NCI-H2196 treated with DMSO at 0.1 percent for 48 hours (cell line): ENCODE data around the gene A4GNT.
A peak's percentile ranks its signal among the peaks of the same experiment; 100 is the strongest.
"Not testable (repeated sequence)": the region's sequence is repeated elsewhere in the genome, so short reads cannot be mapped to it uniquely, and the experiment has no call there.

Source experiments
- DNase-seq: peaks from one replicate; lab custom pipeline; 2025; ENCODE audit not compliant: unreplicated experiment; lab: John Stamatoyannopoulos, UW

The A4GNT gene

DNA sequence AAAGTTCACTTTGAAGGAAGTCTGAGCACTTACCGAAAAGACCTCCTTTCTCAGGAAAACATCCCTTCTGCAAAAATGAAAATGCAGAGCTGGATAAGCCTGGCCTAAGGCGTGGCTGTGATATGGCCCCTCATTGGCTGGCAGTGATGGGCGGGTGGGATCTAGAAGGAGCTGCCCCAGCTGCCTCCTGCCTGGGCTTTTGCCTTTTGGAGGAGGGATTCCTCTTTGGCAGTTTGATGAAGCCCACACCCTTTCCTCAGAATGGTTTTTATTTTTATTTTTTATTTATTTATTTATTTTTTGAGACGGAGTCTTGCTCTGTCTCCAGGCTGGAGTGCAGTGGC, 12.8 kb downstream of the A4GNT start:
- no peak for DNase-seq

DNA sequence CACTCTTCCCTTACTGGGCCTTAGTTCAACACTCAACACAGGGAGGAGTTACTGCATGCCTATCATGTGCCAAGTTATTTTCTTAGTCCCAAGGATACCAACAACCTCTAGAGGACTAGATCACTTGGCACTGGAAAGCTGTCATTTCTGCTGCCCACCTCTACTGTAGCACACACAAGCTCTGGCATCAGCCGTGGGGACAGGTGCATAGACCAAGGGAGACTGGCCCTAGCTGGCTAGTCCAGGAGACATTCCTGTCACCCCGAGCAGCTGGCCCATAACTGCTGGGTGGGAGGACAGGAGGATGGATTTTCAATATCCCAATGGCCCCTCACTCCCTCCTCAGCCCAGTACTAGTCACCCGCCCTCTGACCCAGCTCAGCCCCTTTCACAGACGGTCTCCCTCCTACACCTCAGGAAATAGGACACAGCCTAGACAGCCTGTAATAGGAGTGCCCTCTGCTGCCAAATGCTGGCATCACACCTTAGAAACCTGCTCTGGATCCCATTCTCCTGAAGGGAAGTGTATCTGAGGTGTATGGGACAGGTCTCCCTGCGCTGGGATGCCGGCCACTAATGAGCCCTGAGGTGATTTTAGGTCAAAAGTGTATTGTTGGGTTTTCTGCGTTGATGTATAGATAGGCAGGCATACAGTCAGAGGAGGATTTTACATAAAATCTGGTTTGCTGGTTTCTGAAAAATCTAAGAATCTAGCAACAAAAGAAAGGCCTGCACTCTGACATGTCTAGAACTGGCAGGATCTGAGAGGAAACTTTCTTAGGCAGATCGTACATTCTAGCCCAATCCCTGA, 13.4 kb downstream of the A4GNT start:
- DNase-seq: peak; percentile 42

DNA sequence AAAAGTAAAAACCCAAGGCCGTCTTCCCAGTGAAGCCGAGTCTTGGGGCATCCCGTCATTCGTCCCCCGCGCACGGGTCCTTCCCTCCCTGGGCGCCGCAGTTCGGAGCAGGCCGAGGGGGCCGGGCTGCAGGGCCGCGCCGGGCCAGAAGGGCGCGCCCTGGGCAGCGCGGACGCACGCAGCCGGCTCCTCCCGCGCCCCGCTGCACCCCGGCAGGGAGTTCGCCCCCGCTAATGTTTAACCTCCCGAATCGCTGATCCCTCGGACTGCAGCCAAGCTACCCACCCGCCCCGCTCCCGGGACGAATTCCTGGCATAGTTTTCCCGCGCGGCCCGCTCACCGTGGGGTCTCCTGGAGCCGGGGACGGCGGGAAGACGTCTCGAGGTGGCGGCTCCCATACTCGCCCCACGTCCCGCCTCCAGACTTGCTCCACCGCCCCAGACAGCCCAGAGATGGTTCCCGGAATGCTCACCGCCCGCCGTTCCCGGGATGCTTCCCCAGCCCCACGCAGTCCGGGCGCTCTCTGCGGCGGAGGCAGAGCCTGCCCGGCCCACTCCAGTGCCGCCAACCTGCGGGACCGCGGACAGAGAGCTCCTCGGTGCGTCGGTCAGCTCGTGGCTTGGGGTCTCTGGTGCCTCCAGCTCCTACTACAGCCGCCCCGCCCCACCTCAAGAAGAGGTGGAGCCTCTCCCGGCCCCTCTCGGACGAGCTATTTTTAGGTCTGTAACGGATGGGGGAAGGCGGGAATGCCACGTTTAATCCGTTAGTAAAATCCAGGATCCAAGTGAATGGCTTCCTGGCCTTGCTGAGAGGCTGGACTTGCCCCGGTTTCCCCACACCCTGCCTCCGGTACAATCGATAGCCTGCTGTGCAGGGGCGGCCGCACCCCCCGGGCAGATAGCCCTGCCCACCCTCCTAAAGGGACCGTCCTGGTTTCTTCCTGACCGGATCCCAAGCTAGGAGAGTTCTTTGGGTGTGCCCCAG, 16.9 kb downstream of the A4GNT start, which contains the start of gene DZIP1L:
Gene DZIP1L (minus strand): TSS at position 621 of the 984 bp plus-strand sequence. CDS start 11,637 bp downstream, outside the sequence.
- peak; percentile 19 for DNase-seq

DNA sequence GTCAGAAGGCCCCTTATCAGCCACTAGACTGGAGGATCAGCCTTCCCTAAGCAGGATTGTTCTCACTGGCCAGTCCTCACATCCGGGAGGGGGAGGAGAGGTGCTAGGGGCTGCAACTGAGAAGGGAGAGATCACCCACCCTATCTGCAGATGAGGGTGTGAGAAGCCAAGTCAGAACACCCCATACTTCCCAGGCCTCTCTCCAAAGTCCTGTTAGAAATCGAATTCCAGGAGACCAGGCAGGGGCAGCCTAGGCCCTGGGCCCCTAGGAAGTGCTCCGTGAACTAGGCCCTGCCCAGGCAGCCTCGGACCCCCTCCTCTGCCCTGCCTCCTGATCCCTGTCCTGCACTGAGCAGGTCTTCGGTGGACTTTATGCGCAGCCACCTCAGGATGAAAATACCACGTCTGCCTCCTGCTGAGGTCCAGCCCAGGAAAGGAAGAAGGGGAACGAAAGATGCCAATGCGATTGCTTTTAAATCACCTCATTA, 17.7 kb downstream of the A4GNT start:
- no peak for DNase-seq

DNA sequence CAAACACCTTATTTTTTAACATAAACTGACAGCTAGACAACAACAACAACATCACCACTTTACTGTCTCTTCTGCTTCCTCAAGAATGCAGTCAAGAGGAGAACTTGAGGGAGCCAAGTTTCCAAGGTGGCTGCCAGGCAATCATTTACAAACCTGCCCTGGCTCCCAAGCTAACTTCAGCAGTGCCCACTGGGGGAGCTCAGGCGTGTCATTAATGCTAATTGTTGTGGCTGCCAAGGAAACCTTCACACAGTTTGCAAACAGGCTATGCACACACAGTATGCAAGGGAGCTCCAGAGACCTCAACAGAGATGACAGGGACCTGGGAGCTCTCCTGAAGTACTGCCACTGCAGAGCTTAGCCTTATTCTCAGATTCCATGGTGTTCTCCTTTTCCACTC, 18.9 kb downstream of the A4GNT start:
- DNase-seq: no peak

DNA sequence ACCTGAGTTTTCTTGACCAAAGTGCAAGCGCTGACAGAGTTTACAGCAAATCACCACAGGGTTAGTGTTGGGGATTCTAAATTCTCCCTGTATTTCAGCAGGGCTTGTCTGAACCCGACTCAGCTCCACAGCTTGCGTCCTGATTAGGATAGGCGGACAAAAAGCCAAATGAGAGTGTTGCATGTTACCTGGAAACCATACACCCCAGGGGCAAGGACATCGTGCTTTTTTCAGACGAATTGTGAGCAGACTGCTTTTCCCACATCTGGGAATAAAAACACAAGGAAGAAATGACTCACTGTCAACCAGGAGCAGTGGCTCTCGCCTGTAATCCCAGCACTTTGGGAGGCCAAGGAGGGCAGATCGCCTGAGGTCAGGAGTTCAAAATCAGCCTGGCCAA, 19.8 kb downstream of the A4GNT start:
- no peak for DNase-seq

DNA sequence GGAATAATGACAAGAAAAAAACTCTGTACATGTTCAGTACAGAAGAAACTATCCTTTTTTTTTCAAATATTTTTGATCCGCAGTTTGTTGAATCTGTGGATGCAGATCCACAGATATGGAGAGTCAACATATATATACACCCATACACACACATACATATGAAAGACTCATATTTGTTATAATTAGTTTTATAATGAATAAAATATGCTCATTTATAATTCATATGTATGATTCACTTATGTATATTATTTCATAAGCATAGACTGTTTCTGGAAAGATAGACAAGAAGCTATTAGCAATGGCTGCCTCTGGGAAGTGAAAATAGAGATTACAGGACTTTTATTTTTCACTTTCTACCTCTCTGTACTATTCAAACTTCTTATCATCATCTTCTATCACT, 26.6 kb downstream of the A4GNT start:
- no peak for DNase-seq

DNA sequence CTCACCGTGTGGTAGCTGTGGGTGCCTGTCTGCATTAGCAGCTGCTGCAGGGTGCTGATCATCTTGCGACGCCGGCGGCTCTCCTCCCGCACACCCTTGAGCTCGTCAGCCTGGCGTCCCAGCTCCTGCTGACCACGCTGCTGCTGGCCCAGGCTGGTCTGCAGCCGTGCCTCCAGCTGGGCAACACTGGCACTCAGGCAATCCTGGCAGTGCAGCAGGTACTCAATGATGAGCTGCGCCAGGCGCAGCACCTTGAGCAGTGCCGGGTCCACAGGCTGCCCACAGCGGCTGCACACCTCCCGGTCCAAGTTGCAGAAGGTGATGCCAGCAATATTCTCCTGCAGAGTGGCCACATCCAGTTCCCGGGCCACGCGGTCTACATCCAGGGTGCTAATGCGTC, 28.7 kb downstream of the A4GNT start:
- DNase-seq: no peak

DNA sequence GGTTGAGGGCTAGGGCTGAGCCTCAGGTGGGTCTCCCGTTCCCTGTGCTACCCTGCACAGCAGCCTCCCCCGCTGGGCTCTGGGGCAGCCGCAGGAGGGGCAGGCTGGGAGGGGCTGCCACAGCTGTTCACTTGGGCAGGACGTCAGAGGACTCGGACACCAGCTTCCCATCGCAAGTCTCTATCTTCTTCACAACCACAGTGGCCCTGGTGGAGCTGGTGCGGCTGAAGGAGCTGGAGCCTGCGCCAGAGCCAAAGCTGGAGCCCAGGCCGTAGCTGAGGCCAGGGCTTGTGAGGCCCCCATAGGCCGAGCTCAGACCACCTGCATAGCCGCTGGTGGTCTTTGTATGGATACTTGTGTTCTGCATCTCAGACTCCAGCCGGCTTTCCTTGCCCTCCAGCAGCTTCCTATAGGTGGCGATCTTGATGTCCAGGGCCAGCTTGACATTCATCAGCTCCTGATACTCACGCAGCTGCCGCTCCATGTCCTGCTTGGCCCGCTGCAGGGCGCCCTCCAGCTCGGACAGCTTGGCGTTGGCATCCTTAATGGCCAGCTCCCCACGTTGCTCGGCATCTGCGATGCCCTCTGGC, 30.7 kb downstream of the A4GNT start:
- not testable (repeated sequence) for DNase-seq

DNA sequence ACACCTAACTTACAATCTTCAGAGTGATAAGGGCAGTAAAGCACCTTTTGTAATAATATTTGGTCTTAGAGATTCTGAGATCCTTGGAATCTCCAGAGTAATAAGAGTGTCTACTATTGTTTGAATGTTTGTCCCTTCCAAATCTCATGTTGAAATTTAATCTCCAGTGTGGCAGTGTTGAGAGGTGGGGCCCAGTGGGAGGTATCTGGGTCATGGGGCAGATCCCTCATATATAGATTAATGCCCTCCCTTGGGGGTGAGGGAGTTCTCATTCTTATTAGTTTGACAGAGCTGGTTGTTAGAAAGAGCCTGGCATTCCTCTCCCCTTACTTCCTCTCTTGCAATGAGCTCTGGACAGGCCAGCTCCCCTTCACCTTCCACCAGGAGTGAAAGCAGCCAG, 32.8 kb downstream of the A4GNT start:
- no peak for DNase-seq

DNA sequence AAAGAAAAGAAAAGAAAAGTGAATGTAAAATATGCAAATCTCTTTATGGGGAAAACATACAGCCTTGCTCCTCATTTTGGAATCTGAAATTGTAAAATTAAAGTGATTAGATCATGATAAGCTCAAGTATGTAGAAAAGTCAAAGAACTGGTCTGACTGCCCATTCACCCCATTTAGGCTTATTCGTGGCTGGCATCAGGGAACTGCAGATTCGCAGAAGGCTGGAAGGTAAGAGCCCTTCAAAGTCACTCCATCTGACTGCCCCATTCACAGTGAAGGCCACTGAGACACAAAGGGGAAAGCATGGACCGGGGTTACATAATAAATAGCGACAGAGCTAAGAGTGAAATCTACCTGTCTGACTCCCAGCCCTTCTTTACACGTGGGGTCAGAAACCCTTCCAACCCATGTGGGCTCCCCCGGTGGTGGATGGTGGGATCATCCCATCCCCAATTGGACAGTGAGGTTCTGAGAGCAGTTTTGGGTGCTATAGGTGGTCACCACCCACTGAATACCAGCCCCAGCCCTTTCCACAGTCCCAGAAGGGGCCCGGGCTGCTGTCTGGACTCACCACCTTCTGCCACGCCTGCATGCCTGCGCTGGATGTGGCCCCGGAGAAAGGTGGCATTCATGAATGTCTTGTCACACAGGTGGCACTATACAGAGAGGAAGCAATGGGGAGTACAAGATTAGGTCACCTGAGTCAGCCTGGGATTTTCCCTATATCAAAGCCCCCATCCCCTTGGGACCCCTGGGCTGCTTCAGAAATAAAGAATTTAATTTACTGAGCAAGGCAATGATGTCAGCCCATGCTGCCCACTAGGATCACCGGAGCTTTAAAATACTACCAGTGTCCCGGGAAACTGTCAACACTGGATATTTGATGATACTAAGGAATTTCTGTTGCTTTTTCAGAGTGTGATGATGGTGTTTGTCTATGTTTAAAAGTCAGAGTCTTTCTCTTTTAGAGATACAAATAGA, 34.7 kb downstream of the A4GNT start:
- DNase-seq: no peak

DNA sequence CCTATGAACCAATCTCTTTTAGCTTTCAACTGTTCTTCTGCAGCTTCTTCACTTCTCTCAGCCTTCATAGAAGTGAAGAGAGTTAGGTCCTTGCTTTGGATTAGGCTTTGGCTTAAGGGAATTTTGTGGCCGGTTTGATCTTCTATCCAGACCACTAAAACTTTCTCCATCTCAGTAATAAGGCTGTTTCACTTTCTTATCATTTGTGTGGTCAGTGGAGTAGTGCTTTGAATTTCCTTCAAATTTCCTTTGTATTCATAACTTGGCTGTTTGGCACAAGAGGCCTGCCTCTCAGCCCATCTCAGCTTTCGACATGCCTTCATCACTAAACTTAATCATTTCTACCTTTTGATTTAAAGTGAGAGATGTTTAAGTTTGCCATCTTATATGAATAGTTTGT, 38.5 kb downstream of the A4GNT start:
- no peak for DNase-seq

DNA sequence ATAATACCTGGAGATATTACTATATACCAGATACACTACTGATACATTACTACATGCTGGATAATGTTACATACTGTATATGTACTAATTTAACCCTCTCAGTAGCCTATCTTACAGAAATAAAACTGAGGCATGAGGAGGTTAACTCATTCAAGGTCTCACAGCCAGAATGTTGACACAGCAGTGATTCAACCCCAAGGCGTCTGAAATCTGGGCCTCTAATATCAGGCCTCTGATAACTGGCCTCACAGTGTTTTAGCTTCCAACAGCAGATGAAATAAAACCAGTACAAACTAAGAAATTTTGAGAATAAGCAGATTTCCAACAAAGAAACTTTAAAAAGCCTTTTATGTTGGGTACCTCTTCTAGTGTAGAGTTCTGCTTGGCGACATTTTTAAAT, 40.2 kb downstream of the A4GNT start:
- no peak for DNase-seq

DNA sequence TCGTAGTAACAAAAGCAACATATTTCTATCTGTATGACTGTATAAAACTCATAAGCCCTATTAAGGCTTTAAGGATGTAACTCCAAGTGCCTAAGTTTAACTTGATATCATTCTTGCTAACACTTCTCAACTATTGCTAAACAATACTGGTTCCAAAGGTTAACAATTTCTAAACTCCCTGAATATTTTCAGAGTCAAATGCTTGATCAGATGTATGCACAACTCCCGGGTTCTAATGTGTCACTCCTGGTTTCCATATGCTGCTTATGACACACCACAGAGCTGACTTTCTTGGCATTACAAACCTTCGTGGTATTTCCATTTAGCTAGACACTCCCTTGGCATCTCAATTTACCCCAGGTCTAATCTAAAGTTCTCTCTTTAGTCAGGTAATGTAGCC, 43.1 kb downstream of the A4GNT start:
- DNase-seq: no peak

DNA sequence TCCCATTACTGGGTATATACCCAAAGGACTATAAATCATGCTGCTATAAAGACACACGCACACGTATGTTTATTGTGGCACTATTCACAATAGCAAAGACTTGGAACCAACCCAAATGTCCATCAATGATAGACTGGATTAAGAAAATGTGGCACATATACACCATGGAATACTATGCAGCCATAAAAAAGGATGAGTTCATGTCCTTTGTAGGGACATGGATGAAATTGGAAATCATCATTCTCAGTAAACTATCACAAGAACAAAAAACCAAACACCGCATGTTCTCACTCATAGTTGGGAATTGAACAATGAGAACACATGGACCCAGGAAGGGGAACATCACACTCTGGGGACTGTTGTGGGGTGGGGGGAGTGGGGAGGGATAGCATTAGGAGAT, 46.4 kb downstream of the A4GNT start:
- not testable (repeated sequence) for DNase-seq

DNA sequence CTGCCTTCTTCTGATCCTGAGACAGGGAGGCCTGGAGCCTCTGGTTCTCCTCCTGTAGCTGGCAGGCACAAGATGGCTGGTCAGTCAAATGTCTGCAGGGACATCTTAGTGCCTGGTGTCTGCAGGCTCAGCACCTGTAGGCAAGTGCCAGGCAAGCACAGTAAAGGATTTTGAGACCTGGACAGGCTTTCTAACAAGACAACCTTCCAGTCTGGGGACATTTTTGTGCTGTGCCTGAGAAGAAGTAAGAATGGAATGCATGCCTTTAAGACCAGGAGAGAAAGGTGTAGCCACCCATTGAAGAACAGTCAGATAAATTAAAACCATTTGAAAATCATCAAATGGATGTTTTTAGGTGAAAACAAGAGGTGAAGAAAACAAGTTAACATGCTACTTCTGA, 48.0 kb downstream of the A4GNT start:
- DNase-seq: no peak

DNA sequence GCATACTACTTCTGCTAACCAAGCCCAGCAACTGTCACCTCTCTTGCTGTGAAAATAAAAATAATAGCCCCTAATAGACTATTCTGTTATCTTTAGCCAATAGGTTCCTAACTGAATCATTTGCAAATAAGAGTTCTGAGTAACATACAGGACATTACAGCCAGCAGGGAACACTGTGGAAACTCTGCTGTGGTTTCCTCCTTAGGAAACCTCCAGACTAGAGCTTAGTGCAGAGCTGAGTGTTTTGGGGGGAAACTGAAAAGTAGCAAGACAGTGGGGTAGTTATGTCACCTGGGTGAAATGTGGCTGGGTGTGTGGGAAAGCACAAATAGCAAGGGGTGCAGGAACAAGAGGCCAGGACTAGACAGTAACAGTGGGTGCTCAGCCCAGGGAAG, 49.2 kb downstream of the A4GNT start:
- DNase-seq: no peak

DNA sequence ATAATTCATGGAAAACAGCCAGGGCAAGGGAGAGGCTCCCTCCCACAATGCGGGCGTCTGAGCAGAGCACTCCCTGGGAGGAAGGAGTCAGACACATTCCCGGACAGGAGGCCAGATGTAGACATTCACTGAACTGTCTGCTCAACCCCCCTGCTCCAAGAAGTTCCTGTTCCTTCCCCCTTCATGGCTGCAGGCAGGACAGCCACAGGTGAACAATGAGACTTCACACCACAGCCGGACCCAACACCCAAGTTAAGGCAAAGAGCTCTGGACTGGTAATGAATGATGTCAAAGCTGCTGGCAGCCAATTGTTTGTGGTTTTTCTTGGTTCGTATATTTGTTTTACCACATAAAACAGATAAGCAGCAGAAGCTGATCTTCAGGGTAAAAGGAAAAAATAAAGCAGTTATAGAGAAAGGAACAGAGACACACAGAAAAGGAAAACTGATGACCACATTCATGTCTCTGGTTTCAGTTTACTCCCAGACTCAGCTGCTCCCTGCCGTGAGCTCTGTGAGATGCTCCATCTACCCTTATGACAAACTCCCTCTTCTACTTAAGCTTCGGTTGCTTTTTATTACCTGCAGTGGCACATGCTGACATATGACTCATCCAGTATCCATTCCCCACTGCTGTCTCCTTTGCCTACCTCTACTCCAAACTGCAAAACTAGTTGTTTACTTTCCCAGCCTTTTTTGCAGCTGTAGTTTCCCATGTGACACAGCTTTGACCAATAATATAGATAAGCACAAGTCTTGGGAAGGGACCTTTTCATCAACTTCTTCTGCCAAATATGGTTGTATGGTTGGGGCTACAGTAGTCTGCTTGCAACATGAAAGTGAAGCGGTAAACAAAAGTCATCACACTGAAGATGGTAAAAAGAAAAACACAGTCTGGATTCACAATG, 49.9 kb downstream of the A4GNT start:
- peak; percentile 79 for DNase-seq

DNA sequence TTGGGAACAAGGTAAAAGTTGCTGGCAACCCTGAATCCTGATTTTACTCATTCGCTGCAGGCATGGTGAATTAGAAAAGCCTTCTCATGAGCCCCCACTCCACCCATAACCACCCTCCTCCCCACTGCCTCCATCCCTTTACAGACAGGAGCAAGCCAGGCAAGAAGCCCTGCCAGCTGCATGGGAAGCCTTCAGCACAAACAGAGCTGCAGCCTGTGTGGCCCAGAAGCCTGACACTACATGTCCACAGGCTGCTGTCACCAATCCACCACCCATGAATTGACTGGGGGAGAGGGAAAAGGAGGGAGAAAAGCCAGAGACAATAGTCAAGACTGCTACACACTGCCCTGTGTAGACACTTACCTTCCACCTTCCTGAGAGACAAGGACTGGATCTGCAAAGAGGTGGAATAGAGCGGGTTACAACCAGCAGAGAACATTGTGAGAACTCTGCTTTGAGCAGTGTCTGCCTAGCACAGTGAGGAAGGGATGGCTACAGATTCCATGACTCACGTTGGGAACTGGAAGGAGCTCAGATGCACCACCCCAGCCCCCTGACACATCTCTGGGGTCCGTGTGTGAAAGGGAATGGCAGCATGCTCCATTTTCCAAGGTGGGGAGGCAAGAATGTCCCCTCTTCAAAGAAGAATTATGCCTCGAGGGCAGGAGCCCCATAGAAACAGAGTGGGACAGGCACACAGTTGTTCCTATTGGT, 50.7 kb downstream of the A4GNT start:
- no peak for DNase-seq
